ENCODE data around the gene KIAA1210. TPM values are rescaled to one million over a fixed set of nuclear protein-coding genes. Genes with fewer than 3 reads are reported as not detected.

The KIAA1210 gene
- total and polyA plus RNA-seq, 2 of the 13 experiments (the other 11 are each of a cell fraction or from before 2014, with no cell fraction given): not detected

DNA sequence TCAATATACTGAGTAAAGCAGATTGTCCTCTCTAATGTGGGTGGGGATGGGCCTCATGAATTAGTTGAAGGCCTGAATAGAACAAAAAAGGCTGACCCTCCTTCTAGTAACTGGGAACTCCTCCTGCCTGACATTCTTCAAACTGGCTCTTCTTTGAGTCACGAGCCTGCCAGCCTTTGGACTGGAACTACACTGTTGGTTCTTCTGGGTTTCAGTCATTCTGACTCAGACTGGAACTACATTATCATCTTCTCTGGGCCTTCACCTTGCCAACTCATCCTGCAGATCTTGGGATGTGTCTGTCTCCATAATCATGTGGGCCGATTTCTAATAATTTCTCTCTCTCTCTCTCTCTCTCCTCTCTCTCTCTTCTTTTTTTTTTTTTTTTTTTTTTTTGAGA is 81.7 kb downstream of the KIAA1210 start (continued):
- TF ChIP-seq, protein P1, sequence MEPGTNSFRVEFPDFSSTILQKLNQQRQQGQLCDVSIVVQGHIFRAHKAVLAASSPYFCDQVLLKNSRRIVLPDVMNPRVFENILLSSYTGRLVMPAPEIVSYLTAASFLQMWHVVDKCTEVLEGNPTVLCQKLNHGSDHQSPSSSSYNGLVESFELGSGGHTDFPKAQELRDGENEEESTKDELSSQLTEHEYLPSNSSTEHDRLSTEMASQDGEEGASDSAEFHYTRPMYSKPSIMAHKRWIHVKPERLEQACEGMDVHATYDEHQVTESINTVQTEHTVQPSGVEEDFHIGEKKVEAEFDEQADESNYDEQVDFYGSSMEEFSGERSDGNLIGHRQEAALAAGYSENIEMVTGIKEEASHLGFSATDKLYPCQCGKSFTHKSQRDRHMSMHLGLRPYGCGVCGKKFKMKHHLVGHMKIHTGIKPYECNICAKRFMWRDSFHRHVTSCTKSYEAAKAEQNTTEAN (CRISPR knock-in tag; conservative IDR thresholded peaks at IDR 0.05): no peak
- TF ChIP-seq, protein P2, sequence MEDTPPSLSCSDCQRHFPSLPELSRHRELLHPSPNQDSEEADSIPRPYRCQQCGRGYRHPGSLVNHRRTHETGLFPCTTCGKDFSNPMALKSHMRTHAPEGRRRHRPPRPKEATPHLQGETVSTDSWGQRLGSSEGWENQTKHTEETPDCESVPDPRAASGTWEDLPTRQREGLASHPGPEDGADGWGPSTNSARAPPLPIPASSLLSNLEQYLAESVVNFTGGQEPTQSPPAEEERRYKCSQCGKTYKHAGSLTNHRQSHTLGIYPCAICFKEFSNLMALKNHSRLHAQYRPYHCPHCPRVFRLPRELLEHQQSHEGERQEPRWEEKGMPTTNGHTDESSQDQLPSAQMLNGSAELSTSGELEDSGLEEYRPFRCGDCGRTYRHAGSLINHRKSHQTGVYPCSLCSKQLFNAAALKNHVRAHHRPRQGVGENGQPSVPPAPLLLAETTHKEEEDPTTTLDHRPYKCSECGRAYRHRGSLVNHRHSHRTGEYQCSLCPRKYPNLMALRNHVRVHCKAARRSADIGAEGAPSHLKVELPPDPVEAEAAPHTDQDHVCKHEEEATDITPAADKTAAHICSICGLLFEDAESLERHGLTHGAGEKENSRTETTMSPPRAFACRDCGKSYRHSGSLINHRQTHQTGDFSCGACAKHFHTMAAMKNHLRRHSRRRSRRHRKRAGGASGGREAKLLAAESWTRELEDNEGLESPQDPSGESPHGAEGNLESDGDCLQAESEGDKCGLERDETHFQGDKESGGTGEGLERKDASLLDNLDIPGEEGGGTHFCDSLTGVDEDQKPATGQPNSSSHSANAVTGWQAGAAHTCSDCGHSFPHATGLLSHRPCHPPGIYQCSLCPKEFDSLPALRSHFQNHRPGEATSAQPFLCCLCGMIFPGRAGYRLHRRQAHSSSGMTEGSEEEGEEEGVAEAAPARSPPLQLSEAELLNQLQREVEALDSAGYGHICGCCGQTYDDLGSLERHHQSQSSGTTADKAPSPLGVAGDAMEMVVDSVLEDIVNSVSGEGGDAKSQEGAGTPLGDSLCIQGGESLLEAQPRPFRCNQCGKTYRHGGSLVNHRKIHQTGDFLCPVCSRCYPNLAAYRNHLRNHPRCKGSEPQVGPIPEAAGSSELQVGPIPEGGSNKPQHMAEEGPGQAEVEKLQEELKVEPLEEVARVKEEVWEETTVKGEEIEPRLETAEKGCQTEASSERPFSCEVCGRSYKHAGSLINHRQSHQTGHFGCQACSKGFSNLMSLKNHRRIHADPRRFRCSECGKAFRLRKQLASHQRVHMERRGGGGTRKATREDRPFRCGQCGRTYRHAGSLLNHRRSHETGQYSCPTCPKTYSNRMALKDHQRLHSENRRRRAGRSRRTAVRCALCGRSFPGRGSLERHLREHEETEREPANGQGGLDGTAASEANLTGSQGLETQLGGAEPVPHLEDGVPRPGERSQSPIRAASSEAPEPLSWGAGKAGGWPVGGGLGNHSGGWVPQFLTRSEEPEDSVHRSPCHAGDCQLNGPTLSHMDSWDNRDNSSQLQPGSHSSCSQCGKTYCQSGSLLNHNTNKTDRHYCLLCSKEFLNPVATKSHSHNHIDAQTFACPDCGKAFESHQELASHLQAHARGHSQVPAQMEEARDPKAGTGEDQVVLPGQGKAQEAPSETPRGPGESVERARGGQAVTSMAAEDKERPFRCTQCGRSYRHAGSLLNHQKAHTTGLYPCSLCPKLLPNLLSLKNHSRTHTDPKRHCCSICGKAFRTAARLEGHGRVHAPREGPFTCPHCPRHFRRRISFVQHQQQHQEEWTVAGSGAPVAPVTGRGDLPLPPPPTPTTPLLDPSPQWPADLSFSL (CRISPR knock-in tag; IDR thresholded peaks at IDR 0.05): no peak
- TF ChIP-seq HNRNPLL (IDR thresholded peaks at IDR 0.05; ENCODE audit: low read depth, low read length, poor library complexity, severe bottlenecking) (no peak), ELF3 (CRISPR knock-in tag; IDR thresholded peaks at IDR 0.05) (no peak), ZNF460 (CRISPR knock-in tag; IDR thresholded peaks at IDR 0.05; ENCODE audit: borderline replicate concordance) (no peak), ZNF136 (CRISPR knock-in tag; IDR thresholded peaks at IDR 0.05; ENCODE audit: low read depth) (no peak), EP300 (IDR thresholded peaks at IDR 0.05; ENCODE audit: low read depth in 2 of 2, low read length in 2 of 2) (no peak), EP300 (CRISPR knock-in tag; IDR thresholded peaks at IDR 0.05; ENCODE audit: borderline replicate concordance) (no peak), ZNF891 (CRISPR knock-in tag; IDR thresholded peaks at IDR 0.05) (no peak), NR3C1 (CRISPR knock-in tag; IDR thresholded peaks at IDR 0.05) (no peak), ZNF329 (CRISPR knock-in tag; IDR thresholded peaks at IDR 0.05; ENCODE audit: low read depth) (no peak)
